GM04503 (cell line): ENCODE data around the gene TTLL11.

Experiments used
- DNase-seq: peaks from one replicate; pipeline ENCODE4 v3.0.0-alpha.2; 2012; ENCODE audit warnings: low read depth

The TTLL11 gene

DNA sequence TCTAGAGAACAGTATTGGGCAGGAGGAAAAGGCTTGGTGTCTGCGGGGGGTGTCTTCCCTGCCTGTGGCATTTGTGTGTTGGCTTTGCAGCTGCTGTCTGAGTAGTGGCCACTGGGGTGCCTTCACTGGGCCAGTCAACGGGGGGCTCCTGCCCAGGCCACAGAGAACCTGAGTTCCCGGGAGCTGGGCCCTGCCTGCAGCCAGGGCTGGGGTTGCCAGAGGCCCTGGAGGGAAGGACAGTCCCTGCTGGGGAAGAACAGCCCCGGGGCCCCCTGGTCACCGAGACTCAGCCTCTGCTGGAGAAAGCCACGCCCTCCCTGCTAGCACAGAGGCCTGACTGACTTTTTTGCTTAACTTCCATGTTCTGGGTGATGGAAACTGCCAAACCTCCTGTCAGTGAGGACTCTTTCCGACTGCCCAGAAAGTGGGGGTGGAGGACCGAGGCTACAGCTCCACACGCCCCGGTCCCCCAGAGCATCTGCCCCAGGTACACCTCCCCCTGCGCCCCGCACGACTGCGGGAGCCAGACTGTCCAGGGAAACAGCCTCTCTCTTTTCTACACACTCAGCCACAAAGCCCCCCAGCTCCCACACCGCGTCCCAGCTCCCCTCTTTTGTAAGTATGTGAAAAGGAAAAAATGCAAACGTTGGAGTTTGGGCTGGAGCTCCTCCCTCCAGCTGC is 308.2 kb downstream of the TTLL11 start:
- DNase-seq, result no peak

GRCh38 chr9:121783521-121784507 is 309.3 kb downstream of the TTLL11 start:
- DNase-seq, result no peak

DNA sequence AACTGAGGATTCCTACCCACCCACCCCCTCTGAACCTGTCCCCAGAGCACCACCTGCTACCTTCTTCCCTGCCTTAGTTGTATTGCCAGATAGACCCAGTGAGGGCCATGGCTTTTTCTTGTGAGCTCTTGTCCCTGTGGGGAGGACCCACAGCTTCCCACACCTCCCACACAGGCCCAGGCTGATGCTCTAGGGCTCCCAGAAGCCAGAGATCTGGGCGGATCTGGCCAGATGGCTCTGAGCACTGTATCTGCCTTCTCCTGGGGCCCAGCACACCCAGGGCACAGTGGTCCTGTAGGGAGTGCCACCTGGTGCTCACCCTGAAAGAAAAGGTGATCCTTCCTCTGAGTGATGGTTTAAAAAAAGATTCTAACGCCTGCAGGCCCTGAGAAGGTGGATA is 310.0 kb downstream of the TTLL11 start:
- DNase-seq, result no peak

DNA sequence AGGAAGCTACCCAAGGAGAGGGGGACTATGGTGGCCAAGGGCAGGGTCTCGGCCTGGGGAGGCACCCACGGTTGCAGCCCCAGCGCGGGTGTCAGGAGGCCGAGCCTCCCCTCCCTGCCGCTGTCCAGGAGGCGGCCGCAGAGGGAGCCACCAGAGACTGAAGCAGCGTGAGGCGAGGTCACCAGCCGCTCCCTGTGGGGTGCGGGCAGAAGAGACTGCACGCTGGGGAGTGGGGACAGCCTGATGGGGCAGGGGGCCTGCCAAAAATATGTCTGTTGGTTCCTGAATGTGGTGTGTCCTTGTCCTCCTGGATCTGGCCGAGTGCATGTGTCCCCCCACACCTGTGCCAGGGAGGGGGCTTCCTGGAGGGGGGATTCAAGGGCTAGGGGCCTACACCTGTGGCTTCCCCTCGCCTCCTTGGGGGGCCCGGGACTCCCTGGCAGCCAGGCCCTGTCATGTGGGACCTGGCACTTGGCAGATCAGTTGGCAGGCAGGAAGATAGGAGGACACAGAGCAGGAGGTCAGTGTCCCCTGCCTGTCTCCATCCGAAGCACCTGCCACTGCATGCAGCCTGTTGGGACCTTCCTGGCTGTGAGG is 310.5 kb downstream of the TTLL11 start:
- DNase-seq, result no peak

DNA sequence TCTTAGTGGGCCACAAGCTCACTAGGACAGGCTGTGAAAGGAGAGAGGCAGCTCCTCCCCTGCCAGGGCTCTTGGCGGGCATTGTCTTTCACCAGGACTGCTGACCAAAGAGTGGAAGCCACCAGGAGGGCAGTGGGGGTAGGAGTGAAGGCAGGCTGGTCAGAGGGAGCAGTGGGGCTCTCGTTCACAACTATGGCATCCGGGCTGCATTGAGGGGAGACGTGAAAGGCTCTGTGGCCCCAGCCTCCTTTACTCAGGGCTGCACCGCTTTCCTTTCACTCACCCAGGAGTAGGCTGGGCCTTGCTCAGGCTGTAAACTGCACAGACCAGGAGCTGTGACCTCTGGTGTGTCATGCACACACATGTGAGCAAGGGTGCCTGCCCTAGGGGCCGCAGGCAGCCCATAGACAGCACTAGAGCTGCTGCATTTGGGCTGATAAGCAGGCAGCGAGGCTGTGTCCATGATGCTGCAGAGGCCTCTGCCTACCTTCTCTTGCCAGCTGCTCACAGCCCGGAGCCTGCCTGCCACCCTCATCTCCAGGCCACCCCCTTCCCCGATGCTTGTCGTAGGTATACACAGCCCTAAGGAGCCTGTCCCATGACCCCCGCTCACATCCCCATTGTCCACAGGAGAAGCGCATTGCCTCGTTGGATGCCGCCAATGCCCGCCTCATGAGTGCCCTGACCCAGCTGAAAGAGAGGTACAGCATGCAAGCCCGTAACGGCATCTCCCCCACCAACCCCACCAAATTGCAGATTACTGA is 311.2 kb downstream of the TTLL11 start:
- DNase-seq, result no peak

GRCh38 chr9:121781145-121781548 is 312.0 kb downstream of the TTLL11 start:
- no peak for DNase-seq

- DNase-seq, result no peak
These were observed 312.7 kb downstream of the TTLL11 start for GRCh38 chr9:121780177-121781040.

GRCh38 chr9:121779381-121780117 is 313.6 kb downstream of the TTLL11 start:
- DNase-seq, result no peak

- no peak for DNase-seq
These were observed 314.6 kb downstream of the TTLL11 start for GRCh38 chr9:121778252-121779225.

GRCh38 chr9:121776739-121777637 is 316.1 kb downstream of the TTLL11 start:
- no peak for DNase-seq

- no peak for DNase-seq
These were observed 316.9 kb downstream of the TTLL11 start for GRCh38 chr9:121776001-121776738.

GRCh38 chr9:121774715-121775613 is 318.1 kb downstream of the TTLL11 start:
- no peak for DNase-seq

- no peak for DNase-seq
These were observed 319.0 kb downstream of the TTLL11 start for GRCh38 chr9:121773954-121774714.

GRCh38 chr9:121773286-121773953 is 319.7 kb downstream of the TTLL11 start:
- DNase-seq, result no peak
